ENCODE measurements around the gene DIP2C.
"Not testable (repeated sequence)": the region's sequence is repeated elsewhere in the genome, so short reads cannot be mapped to it uniquely, and the experiment has no call there.

DIP2C gene

DNA sequence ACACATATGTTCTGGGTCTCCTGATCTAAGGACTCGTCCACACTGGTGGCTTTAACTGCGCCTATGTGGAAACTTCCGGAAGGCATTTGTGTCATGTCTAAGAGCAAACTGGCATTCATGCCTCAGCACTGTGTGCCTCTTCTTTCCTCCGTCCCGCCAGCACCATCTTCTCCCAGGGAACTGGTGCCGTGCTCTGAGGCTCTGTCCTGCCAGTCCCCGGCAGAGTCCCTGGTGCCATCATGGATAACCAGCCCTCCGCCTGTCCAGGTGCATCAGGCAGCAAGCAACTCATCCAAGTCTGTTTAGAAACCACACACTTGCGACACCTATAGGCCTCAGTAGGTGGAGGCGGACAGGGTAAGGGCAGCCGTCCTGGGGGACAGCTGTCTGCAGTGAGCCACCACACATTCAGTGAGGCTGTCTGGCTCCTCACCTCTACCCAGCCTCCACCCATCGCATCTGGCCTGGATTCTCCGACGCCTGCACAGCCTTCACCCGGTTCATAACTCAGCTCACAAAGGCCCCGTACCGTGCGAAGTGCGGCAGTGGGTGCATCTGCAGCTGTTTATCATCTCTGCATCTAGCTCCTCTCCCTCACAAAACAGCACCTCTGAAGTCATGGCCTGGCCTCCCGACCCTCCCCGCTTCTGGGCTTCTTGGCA is 162.7 kb downstream of the DIP2C start:
- no peak for DNase-seq

DNA sequence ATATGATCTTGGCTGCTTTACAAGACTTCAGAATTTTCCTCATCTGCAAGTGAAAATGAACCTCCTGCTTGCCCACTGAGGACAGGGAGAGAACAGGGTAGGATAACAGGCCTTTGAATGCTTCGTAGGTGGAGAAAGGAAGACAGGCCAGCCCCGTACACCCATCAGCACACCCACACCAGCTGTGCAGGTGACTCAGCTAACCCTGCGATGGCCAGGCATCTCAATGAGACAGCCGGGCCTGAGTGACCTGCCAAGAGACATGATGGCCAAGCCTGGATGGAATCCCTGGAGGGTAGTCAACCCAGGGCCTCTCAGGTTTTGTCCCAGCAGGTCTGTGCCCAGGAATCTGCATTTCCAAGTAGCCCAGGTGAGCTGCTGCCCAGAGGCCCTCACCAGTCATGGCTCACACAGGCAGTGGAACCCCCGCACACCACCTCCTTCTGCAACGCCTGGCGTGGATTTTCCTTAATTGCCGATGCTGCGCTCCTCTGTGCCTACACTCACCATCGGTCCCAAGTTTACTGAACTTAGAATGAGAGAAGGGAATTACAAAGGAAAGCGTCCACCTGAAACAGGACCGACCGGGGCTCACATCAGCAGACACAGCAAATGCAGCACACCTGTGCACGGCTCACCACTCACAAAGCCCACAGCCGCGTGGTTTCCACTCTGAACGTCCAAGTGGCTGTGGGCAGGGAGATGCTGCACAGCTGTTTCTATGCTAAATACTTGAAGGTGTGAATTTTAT is 163.7 kb downstream of the DIP2C start:
- DNase-seq, result no peak

DNA sequence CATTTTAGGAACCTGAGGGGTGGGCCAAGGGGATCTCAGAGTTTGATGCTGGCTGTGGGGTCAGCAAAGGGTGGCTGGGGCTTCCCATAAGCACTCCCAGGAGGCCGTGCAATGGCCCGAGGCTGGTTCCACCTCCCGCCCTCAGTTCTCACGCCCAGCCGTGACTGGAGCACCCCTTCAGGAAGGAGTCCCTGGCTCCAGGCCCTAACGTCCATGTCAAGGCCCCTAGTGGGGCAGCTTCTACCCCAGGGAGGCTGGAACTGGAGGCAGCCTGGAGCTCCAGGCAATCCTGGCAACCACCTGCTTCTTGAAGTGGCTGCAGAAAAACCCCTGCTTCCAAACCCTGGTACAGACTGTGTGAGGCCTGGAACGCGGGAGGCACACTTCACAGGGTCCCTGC is 165.5 kb downstream of the DIP2C start:
- no peak for DNase-seq

DNA sequence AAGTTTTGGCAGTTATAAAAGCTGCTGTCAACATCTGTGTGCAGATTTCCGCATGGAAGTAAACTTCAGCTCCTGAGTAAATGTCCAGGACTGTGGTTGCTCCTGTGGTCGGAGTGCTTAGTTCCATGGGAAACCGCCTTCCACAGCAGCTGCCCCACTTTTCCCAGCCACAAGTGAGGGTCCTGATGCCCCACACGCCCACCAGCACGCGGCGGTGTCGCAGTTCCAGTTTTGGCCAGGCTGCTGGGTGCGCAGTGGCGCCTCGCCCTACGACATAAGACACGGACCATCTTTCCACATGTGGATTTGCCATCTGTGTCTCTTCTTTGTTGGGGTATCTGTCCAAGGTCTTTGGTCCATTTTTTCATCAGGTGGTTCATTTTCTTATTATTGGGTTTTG is 167.1 kb downstream of the DIP2C start:
- no peak for DNase-seq

DNA sequence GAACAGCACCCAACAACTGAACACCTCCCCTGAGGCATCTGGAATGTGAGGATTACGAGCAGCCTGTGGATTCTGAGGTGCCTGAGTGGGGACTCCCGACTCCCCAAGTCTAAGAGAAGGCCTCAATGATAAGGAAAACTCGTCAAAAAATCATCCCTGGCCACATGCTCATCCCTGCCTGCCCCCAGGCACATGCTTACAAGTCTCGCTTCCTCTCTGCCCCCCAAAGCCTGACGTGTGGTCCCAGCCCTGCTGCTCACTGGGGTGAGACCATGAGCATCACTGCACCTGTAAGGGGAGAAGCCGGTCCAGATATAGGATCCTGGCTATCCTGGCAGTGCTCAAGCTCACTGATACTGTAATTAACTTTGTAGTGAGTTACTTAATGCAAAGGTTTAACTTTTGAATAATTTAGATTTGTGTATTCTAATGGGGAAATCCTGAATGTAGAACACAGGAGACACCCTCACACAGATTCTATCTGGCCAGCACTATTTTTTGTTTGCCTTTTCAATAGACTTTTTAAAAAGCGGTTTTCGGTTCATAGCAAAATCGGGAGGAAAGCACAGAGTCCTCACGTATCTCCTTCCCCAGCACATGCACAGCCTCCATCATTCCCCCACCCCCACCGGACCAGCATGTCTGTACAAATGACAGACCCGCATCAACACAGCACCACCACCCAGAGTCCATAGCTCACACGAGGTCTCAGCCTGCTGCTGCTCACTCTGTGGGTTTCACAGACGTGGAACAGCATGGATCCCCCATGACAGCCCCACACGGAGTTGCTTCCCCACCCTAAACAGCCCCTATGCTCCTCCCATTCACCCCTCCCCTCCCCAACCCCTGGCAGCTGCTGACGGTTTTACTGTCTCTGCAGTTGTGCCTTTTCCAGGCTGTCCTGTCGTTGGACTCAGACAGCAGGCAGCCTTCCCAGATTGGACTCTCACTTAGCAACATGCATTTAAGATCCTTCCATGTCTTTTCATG is 167.9 kb downstream of the DIP2C start:
- DNase-seq, result no peak

DNA sequence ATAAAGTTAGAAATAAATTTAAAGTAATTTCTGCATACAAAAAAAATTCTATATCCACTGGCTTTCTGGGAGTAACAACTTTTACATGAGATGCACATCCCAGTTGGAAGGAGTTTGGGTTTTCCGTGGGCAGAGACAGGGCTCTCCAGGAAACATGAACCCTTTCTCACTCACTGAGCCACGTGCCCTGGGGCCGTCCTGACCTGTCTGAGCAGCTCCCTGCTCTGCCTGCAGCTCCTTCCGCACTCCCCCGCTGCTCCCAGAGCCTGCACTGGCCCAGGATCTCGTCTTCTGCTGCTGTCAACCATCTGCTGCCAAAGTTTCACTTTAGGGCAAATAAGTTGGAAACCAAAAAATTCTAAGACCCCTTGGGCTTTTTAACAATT is 169.1 kb downstream of the DIP2C start:
- DNase-seq, result no peak

DNA sequence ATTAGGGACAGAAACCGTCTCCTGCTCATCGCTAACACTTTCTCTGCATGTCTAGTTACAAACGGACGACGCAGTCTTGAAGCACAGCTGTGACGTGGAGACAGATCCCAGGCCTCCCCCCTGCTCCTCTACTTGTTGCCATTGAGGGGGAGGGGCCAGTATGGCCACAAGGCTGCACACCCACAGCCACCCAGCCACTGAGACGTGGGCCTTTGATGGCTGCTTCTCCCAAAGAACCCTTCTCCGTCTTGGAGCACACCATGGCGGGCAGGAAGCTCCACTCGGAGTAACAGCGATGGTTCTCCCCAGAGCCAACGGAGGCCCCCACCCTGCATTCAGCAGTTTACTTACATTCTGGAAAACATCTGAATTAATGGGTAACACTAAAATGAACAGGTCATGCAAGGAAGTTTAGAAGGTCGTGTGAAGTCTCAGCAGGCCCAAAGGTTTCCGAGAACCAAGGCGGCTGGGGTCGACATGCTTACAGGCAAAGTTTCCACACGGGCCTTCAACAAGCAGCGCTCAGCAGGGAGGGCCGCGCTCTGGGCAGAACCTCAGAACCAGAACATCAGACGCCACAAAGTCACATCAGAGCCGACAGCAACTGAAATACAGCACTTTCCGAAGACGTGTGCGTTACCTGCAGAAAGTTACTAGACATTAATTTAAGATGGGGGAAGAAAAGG is 169.6 kb downstream of the DIP2C start:
- no peak for DNase-seq

DNA sequence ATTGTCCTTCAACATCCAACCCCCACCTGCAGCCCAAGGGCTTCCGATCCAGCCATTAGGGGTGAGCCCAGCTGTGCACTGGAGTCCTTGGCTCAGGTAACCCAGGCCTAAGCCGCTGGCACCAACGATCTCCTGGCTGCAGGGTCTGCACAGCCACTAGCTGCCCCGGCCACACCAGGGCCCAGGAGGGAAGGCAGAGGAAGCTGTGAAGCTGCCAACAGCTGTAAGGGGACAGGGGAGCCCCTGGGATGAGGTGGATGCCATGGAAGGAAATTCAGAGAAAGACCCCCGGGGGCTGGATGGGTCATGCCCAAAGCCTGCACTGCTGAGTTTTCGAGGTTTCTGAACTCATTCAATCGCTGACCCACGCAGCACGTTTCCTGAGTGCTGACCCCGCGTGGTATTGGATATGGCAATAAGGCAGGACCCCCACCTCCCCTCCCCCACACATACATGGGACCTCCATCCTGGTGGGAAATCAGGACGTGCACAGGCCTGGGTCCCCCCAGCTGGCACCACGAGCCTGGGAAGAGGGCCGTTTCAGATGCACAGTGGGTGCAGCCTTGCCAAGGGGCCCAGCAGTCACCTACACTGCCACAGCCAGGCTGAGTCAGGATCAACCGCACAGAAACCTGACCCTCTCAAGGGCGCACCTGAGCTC is 170.3 kb downstream of the DIP2C start:
- no peak for DNase-seq

DNA sequence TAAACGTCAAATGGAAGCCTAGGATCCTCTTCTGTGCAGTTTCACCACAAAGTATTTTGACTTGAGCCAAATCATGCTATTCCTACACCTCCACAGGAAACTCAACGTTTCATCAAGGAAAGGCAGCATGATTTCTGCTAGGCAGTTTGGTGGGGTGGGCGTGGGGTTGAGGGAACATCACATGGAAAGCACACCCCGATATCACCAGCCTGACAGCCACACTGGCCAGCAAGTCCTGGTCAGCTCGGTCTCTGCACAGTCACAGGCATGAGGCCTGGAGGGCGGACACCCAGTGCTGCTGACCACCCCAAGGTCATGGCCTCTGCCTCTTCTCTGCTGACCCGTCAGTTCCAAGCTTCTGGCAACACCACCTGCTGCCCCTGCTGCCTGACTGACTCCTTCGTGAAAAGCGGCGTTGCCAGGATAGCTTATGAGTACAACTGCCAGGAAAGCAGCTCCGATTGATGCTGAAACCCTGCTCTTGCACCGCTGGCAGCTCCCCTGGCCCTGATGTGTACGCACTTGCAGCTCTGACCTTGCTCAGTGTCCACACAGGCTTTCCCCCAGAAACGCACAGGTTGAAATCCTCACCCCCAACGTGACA is 171.5 kb downstream of the DIP2C start:
- no peak for DNase-seq

DNA sequence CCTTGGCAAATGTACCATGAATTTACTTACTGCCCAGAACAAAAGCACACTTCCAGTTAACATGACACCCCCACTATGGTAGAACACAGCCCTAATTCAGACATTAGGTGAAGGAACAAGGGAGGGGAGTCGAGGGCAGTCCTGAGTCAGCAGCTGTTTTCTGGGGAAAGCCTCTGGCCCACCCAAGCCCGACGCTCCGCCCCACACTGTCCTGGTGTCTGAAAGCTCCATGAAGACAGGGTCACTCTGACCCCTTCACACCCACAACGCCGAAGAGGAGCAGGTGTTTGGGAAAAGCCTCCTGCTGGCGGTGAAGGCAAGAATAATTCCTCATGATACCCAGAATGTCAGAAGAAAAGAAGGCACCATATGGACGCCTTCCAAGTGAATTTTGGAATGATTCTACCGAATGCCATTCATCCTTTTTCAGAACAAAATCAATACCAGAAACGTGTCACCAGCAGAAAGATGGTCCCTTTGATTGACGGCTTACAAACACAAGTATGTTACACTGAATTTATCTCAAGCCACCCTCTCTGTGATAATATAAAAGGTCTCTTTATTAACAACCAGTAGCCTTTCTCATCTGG is 172.1 kb downstream of the DIP2C start:
- DNase-seq, result no peak

DNA sequence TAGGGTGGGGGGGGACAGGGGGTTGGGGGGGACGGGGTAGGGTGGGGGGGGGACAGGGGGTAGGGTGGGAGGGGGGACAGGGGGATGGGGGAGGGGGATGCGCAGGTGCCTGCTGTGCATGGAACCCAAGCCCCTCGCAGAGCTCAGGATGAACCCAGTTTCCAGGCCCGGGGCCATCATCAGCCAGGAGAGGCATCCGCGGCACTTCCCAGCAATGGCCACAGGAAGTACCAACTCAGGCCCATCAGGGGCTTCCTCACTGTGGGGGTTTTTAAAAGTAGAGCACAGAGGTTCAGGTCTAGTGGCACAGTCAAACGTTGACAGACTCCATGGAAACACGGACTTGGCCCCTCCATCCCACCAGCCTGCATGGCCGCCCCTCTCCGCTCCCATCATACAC is 172.7 kb downstream of the DIP2C start:
- DNase-seq, result no peak

DNA sequence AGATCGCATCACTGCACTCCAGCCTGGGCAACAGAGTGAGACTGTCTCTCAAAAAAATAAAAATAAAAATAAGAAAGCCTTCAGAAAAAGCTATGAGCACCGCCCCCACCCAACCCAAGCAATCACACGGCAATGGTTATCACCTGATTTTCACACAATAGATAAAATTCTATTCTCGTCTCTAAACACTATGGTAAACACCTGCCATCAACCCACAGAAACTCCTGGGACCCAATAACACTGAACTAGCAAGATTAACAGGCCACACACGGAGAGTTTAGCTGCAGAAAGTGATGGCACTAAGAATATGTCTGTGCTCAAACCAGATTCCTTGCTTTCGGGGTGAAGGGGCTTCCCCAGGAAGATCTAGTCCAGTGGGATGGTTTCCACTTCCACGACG is 173.8 kb downstream of the DIP2C start:
- no peak for DNase-seq

DNA sequence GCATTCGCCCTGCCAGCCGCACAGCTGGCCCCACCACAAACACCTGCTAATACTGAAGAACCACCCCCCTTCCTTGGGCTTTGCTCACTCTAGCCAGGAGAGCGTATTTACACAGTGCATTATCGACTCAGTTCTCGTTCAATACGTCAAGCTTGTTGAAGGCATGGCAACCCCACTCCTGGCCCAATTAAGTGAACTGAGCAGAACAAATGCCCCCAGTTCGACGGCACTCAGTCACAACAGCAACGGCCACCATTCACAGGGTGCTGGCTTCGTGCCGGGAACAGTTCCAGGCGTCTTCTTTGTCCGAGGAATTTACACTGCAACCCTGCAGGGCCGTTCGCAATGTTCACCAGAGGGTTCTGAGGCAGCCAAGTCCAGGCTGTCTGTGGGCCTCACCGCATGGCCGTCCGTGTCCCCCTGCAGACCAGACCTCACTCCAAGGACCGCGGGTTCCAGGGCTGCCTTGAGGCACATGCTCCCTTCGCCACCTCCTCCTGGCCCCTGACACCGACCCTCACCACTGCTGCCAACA is 175.3 kb downstream of the DIP2C start:
- DNase-seq, result no peak

DNA sequence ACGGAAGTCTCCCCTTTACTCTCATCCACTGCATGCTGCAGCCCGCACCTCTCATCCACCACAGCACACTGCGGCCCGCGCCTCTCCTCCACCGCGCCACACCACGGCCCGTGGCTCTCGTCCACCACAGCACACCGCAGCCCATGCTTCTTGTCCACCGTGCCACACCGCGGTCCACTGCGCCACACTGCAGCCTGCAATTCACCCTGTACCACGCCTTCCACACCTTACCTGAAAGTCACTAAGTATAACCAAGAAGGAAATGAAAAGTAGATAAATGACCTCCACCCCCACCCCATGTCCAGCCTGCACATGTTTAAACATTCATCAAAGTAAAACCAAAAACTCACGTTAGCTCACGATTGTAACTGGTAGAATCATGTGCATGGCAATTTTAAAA is 176.1 kb downstream of the DIP2C start:
- DNase-seq, result no peak

DNA sequence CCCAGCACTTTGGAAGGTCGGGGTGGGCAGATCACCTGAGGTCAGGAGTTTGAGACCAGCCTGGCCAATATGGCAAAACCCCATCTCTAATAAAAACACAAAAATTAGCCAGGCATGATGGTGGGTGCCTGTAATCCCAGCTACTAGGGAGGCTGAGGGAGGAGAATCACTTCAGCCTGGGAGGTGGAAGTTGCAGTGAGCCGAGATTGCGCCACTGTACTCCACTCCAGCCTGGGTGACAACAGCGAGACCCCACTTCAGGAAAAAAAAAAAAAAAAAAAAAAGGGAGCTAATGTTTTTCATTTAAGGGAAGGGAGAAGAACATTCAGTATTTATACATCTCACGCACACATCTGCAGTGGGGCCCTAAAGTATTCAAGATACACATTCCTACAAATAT is 176.8 kb downstream of the DIP2C start:
- not testable (repeated sequence) for DNase-seq

DNA sequence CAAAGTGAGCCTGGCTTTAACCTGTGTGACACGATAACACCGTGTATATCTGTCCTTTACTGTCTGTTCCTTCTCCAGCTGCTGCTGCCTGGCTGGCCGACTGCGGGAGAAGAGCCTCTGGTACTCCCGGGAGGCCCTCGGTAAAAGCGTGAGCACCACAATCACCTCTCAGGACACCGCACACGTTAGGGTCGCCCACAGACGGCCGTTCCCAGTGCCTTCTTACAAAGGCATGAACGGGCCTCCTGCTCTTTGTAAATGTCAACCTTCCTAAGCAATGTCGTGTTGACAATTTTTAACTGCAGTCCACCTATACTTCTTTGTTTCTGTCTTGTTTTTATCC is 177.6 kb downstream of the DIP2C start:
- no peak for DNase-seq

DNA sequence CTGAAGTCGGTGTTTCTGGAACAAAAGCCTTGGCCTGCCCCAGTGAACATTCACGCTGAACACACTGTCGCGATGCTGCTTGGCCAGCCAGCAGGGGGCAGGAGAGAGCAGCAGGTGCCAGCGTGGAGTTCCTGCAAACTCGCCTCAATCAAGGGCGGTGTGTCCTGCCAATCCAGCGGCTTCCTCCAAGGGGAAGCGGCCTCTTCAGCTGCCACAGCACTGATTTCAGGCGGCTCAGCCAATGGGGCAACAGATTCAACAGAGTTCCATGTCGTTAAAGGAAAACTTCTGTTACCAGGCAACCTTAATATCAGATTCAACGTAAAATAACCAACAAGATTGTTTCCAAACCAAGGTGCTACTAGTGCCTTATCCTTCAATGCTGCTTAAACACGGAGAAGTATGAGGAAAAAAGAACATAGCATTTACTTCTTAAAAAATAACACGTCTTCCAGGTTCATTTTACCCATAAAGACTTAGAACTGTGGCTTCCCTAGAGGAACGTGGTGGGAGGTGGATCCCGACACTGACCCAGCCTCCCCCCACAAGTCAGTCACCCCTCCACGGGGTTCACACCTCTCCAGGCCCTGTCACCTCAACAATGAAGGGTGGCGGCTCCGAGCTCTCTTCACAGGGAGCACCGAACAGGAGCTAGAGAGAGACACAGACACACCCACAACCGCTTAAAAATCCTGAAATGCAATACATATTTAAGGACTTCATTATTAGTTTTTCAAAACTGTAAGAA is 178.2 kb downstream of the DIP2C start:
- DNase-seq, result peak; percentile 84

DNA sequence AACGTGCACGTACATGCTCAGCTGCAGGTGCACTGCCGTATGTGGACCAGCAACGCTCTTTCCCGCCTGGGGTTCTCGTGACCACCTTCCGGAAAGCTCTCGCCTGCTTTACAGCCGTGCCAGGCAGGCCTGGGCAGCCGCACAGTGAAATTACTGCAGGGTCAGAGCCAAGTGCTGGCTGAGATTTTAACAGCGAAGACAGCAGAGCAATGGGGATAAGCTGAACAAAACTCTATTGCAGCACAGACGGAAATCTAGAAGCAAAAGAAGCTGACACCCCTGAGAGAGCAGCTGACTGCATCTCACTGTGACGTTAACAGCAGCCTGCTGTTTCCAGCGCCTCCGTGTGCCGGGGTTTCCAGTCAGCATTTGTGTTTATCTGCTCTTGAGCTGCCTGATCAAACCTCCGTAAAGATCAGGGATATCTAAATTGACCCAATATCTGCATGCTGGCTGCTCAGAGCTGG is 179.0 kb downstream of the DIP2C start:
- DNase-seq, result no peak

DNA sequence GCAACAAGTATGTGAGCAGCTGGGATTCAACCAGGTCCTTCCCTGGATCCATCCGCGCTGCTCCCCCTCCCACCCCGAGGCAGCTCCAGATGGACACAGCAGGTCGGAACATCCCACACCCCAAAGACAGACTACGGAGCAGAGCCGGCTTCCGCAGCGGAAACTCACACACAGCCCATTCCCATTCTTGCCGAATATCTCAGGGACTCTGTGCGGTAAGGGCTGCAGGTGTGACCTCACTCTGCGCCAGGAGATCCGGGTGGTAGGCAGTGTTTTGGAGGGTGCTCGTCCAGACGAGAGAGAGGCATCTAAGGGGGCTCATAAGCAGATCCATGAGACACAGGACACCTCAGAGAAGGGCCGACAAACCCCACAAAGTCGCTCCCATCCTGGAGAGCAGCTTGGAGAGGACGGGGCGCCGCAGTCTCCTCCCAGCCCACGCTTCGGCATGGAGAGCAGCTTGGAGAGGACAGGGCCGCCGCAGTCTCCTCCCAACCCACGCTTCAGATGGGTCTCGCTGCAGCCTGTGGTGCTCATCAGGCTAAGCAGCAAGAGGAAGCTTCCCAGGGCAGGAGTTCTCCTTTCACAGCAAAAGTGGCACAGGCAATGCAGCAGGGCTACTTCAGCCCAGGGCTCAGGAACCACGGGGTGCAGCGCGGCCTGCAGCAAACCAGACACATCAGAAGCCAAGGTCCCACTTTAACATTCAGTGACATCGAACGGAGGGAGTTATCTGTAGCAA is 179.9 kb downstream of the DIP2C start:
- no peak for DNase-seq

DNA sequence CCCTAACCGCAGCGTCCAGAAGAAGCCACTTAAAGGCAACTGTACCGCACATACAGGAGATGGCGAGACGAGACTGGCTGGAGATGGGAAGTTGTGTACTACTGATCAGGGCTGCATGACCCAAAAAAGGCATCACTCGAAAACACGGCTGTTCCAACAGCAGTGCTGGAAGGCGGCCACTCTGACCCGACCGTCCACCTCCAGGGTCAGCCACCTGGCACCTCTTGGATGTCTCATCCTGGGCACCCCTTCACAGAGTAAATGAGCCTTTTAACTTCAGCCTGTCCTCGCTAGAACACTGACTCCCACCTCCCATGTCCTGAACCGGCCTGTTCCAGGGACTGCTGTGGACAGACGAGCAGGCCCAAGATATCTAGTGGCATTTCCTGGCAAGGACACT is 180.7 kb downstream of the DIP2C start:
- no peak for DNase-seq
